ENCODE measurements around the gene STXBP6. TPM values are rescaled to one million over a fixed set of nuclear protein-coding genes. Genes with fewer than 3 reads are reported as not detected.
"Not testable (repeated sequence)": the region's sequence is repeated elsewhere in the genome, so short reads cannot be mapped to it uniquely, and the experiment has no call there.

The STXBP6 gene
- total RNA-seq, 1 donor = 5.1 TPM

DNA sequence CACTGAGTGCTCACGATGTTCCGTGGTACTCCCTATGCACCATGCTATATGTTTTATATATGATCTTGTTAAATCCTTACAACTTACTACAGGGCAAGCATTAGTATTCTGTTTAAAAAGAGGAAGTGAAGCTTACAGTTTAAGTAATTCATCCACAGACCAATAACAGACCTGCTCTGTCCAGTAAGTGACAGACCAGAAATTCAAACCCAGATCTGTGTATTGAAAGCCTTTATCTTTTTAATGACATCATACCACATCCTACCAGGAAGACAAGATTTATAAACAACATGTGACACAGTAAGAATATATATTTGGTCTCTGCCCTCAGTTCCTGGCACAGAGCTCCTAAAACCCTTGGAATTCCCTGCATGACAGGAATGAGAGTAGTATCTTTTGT lies 206.5 kb downstream of the STXBP6 start:
- DNase-seq (ENCODE audit: low read depth in 2 of 3, low spot score in 2 of 3) = peak in 2 of 3 donors; percentile 15 to 61

GRCh38 chr14:24840204-24840893 lies 209.6 kb downstream of the STXBP6 start:
- no peak for DNase-seq (ENCODE audit: low read depth in 2 of 3, low spot score in 2 of 3)

DNA sequence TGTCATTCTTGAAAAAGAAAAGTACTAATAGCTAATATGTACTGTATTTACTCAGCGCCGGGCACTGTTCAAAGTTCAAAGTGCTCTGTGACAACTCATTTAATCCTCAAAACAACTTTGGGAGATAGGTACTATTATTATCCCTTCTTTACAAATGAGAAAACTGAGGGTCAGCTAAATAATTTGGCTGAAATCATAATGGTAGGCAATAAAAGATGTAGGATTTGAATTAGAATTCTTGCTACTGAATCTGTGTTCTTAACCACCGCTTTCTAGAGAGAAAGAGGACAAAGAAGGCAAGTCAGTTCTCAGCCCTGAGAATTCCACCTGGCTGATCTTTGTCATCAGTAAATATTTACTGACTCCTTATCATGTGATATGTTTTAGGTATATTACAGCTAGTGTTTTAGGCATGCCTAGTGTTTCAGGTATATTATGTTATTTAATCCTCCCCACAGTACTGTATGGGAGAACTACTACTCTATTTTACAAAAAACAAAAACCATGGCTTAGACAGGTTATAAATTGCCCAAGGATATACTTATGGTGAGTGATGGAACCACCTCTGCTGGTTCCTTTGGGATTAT lies 210.2 kb downstream of the STXBP6 start:
- DNase-seq (ENCODE audit: low read depth in 2 of 3, low spot score in 2 of 3) = no peak

DNA sequence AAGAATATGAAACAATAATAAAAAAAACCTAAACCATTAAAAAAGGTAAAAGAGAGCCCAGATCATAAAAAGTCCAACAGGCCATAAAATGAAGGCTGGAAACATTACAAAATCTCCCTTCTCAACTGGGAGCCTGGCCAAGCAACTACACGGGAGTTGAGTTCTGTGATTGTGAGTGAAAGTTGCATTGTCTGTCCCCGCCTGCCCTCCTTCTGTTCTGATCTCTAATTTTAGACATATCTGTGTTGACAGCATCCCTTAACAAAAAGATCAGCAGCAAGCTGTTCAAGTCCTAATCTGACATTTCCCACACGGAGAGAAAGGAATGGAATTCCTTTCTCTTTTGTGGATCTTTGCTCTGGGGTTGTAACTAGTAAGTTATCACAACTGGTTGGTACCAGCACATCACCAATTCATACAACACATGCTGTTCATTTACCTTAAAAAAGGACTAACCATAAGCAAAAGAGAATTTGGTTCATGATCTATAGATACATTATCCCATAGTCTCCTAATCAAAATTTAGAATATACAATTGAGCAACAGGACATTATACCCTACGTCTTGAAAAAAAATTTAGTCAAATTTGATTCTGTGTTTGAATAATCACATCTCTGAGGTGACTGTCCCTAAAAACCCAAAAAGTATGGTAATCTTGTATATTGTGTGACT lies 210.9 kb downstream of the STXBP6 start:
- DNase-seq (ENCODE audit: low read depth in 2 of 3, low spot score in 2 of 3) = no peak

DNA sequence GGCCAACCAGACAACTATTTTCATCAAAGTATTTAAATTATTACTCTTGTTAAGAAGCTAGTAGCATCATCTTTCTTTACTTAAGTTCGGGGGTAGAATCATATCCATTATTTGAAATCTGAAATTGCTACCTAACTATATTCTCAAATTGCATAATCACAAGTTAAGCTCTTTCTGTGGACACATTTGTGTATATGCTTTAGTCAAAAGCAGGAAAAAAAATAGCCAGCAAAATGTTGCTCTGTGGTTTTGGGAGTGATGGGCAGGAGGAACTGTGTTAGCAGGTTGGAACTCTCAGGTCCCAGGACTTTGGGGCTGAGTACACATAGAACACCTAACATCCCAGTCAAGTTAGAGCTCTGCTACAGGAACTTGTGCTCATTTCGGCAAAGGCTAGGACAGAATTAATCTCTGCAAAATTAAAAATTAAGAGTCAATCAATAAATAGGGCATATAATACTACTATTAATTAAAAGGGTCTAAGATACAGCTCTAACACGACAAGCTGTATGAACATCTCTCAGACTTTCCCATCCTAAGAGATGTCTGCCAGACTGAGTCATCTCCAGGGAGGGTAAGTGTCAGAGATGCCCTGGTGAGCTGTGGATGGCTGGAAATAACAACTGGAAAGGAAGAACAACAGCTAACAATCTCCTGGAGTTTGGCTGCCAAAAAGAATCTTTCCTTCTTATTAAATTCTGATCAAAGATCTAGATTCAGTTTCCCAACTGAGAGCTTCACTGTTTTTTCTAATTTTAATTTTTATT lies 212.5 kb downstream of the STXBP6 start:
- no peak for DNase-seq (ENCODE audit: low read depth in 2 of 3, low spot score in 2 of 3)

DNA sequence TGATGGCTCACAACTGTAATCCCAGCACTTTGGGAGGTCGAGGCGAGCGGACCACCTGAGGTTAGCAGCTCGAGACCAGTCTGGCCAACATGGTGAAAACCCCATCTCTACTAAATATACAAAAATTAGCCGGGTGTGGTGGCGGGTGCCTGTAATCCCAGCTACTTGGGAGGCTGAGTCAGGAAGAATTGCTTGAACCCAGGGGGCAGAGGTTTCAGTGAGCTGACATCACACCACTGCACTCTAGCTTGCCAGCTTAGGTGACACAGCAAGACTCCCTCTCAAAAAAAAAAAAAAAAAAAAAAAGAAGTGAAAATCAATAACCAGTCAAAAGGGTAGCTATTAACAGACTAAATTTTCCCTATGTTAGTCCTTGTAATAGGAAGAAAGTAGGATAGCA lies 213.6 kb downstream of the STXBP6 start:
- DNase-seq (ENCODE audit: low read depth in 2 of 3, low spot score in 2 of 3) = not testable (repeated sequence)

DNA sequence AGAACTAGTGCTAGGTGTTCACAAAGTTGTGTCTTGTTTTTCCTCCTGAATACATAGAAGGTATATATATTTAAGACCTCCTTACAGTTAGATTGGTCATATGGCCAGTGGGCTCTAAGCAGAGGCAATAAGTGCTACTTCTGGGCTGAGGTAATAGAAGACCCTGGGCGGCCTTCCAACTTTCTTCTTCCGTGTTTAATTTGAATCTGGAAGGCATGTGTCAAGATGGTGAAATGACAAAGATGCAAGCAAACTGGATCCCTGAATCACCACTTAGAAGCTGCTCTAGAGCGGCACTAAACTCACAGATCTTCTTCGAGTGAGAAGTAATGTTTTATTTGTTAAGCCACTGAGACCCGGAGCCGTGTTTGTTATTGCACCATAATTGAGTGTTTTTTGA lies 215.0 kb downstream of the STXBP6 start:
- no peak for DNase-seq (ENCODE audit: low read depth in 2 of 3, low spot score in 2 of 3)

DNA sequence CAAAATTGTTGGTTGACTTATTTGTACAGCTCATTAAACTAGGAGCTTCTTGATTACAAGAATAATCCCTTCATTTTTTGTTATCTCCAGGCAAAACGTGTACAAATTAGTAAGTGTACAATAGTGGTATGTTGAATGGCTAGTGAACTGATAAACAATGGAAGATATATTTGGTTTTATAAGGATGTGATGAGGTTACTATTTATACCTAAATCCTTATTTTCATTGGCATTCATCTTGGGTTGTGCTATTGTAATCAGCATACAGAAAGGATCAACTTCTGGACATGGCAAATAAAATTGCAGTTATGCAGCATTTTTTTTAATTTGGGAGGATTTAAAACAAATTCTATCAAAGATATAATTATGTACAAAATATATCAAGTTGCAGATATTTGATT lies 216.6 kb downstream of the STXBP6 start:
- no peak for DNase-seq (ENCODE audit: low read depth in 2 of 3, low spot score in 2 of 3)

DNA sequence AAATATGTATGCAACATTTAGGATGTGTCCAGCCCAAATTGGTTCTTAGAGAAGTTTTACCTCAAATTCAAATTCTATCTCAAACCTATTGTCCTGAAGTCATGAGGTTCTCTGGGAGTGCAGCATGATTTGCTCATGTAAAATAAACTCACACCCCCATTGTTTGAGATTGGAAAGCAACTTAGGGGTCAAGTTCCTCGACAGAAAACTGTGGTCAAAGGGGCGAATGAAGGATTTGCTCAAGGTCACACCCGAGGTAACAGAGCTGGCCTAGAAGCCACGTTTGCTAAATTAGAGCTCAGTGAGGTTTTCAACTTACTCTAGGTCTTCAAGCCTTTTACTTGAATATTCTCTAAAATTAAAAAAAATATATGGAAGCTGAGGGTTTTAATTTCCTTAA lies 218.3 kb downstream of the STXBP6 start:
- DNase-seq (ENCODE audit: low read depth in 2 of 3, low spot score in 2 of 3) = no peak

DNA sequence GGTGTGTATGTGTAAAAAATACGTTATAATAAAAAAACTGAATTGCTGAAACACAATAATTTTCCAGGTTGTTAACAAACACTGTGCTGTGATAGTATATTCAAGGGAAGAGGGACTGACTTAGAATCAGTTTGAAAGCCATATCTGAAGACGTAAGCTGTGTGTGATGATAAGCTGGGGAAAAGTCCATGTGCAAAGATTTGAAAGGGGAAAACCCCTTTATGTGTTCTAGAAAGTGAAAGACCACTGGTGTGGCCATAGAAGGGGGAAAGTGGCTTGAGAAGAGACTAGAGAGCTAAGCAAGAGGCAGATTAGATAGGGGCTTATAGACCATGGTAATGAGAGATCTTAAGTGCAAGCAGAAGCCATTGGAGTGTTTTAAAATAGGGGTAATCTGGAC lies 220.1 kb downstream of the STXBP6 start:
- DNase-seq (ENCODE audit: low read depth in 2 of 3, low spot score in 2 of 3) = no peak

DNA sequence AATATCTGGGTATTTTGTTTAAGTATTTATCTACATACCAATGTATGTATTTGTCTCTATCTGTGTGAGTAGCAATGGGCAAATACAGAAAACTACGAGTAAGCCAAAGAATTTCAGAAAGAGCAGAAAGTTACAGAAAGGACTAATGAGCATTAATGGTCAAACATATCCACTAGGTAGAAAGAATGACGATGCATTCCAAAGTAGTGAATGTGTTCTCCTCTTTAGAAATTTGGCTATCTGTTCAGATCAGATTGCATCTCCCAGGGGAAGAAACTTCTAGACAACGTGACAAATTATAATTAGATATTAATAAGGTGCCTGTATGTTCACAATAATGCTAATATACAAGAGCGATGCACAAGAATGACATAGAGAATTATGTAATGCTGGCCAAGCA lies 221.5 kb downstream of the STXBP6 start:
- no peak for DNase-seq (ENCODE audit: low read depth in 2 of 3, low spot score in 2 of 3)

DNA sequence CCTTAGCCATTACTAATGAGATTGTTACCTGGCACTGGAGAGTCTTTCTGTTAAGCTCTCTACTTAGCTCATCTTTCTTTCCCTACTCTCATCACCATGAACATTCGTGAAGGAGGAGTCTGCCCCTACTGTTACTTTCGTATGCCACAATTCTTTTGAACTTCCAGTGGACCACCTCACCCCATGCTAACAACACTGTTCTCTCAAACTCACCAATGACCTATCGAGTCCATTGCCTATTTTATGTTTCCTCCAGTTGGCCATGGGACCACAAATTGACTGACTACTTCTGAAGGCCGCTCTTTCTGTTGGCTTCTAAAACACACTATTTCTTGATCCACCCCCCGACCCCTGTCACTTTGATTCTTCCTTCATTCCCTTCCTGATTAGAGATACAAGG lies 223.6 kb downstream of the STXBP6 start:
- DNase-seq (ENCODE audit: low read depth in 2 of 3, low spot score in 2 of 3) = no peak

DNA sequence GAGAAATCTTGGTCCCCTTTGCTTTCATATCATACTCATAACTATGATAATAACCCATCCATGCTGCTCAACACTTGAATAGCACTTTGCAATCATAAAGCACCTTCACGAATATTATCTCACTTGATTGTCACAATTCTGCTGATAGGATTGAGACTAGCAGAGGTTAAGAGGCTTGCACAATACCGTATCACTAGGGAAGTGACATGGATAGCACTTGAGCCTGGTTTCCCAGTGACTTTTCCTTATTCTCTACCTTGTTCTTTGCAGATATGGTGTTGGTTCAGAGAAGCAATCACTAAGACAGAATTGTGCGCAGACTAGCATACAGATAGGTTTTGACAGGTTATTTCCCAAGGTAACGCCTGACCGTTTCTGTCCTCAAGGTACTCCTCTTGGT lies 229.3 kb downstream of the STXBP6 start:
- DNase-seq (ENCODE audit: low read depth in 2 of 3, low spot score in 2 of 3) = no peak

- DNase-seq (ENCODE audit: low read depth in 2 of 3, low spot score in 2 of 3) = no peak
Observed at GRCh38 chr14:24818823-24819341, 231.1 kb downstream of the STXBP6 start.

GRCh38 chr14:24818058-24818822 lies 231.7 kb downstream of the STXBP6 start:
- DNase-seq (ENCODE audit: low read depth in 2 of 3, low spot score in 2 of 3) = peak in 2 of 3 donors; percentile 33 to 44

DNA sequence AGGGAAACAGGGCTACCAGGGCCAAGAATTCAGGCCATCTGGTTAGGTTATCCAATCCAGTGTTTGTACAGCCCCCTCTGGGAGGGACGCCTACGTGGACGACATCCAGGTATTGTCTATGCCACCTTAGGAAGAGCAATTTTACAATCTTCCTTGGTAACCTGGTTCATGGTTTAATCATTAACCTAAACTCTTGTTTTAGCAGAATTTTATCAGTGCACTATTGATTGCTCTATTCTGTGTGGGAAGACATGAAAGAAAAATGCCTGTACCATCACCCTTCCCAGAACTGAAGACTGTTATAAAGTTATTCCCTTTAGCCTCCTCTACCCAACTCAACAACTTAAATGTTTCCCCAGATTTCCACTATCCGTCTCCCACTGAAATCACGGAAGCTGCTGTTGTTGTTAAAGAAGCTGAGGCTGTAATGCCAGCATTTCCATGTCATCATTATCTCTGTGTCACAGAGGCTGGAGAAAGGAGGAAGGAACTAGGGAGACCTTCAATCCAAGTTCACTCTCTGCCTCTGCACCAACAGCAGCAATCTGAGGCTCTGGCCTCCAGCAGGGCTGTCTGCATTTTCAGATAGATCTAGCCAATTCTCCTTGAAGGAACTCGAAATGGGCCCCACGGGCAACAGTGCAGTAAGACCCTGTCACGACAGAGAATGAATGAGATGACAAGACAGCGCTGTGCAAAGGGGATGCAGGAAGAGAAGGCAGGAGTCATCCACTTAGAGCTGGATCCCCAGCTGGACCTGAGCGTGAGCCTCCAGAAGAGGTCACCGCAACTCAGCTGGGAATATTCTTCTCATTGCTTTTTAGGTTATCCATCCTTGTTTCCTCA lies 232.5 kb downstream of the STXBP6 start:
- peak in 1 of 3 donors; percentile 11 for DNase-seq (ENCODE audit: low read depth in 2 of 3, low spot score in 2 of 3)

DNA sequence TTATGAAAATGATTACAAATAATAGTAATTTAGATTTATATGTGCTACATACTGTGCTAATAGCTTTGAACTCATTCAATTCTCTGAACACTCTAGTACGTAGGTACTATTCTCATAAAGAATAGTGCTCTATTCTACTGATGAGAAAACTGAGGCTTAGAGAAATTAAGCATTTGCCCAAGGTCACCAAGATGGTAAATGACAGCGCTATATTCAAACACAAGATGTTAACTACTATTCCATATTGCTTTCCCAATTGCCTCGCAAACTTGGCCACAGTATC lies 233.1 kb downstream of the STXBP6 start:
- DNase-seq (ENCODE audit: low read depth in 2 of 3, low spot score in 2 of 3) = no peak

DNA sequence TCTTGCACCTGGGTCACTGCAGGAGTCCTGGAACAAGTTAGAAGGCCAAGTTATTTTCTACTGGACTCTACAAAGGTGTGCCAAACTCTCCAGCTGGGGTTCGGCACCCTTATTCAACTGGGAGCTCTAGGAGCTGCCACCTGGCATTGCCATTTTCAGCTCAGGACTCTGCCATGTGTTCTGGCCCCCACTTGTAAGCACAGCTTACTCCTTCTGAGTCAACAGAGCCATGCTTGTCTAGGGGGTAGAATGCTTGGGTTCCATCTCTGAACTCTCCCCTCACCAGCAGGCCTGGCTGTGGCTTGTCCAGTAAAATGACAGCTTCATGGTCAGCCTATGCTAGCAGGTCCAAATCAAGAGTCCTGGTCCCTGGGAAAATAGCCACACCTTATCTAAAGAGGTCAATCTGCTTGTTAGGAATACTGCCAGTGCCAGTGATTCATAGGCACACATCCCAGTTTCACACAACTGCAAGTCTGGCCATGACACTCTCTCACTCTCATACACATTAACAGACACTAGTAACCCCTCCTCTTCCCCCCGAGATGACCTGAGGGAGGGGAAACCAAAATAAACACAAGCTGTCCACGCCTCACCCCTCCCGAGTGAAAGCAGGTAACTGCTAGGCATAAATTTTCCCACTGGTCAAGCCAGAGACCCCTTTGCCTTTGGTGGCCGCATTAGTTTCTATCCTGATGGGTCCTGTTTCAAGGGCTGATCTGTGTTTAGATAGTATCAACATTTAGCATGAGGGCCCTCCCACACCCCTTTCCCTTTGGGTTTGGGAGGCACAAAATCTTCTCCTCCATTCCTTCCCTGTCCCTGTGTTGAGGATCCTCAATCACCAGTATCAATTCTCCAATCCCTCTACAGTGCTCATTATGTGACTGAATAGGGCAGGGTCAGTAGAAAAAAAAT lies 233.7 kb downstream of the STXBP6 start:
- DNase-seq (ENCODE audit: low read depth in 2 of 3, low spot score in 2 of 3) = no peak

GRCh38 chr14:24815543-24815942 lies 234.4 kb downstream of the STXBP6 start:
- no peak for DNase-seq (ENCODE audit: low read depth in 2 of 3, low spot score in 2 of 3)
